ENCODE measurements around the gene SIK3. TPM values are rescaled to one million over a fixed set of nuclear protein-coding genes. Genes with fewer than 3 reads are reported as not detected.
A peak's percentile ranks its signal among the peaks of the same experiment; 100 is the strongest.

Gene SIK3
- polyA plus RNA-seq, 1 experiment: 9.0 TPM

- CTCF ChIA-PET: interaction anchor here (1.1 to 5.8 kb wide), 3 partner anchors 91 to 224 kb away, joined by 3 to 113 read pairs (median 54); partner anchors contain the start of genes APOA5 and SIK3
- TF ChIP-seq CTCF (IDR thresholded peaks at IDR 0.05; ENCODE audit: low read depth, low read length): no peak
Measured at GRCh38 chr11:116882386-116882785, 215.8 kb downstream of the SIK3 start.

GRCh38 chr11:116881143-116881542, 217.1 kb downstream of the SIK3 start:
- no peak for DNase-seq (ENCODE audit: low read depth, low spot score)
- no peak overlapping the region for H3K27ac ChIP-seq (ENCODE audit: low read depth, low read length)
- H3K27me3 ChIP-seq (ENCODE audit: control insufficient read depth, insufficient read depth, low read length): no peaks in the 10 kb centered on the region
- no peak for TF ChIP-seq CTCF (IDR thresholded peaks at IDR 0.05; ENCODE audit: low read depth, low read length)
- no peaks in the 10 kb centered on the region for H3K9me3 ChIP-seq (ENCODE audit: control insufficient read depth, insufficient read depth, low read length)
- POLR2A ChIA-PET: interaction anchor here (1.2 to 1.6 kb wide), 2 partner anchors 28 to 218 kb away, joined by 3 to 6 read pairs; no protein-coding TSS in a partner anchor
- CTCF ChIA-PET: interaction anchor here (1.1 to 5.8 kb wide), 8 partner anchors 29 to 350 kb away, joined by 3 to 113 read pairs (median 6); partner anchors contain the start of genes APOA5 and SIK3
- no peak overlapping the region for H3K4me3 ChIP-seq (ENCODE audit: low read depth, low read length)

More at GRCh38 chr11:116882386-116882785, 215.8 kb downstream of the SIK3 start:
- no peak overlapping the region for H3K27ac ChIP-seq (ENCODE audit: low read depth, low read length)
- H3K4me3 ChIP-seq (ENCODE audit: low read depth, low read length): no peak overlapping the region
- no peaks in the 10 kb centered on the region for H3K27me3 ChIP-seq (ENCODE audit: control insufficient read depth, insufficient read depth, low read length)
- no peaks in the 10 kb centered on the region for H3K9me3 ChIP-seq (ENCODE audit: control insufficient read depth, insufficient read depth, low read length)
- POLR2A ChIA-PET: interaction anchor here (1.0 to 1.2 kb wide), 2 partner anchors 27 to 102 kb away, joined by 3 read pairs; no protein-coding TSS in a partner anchor
- peak; percentile 61 for DNase-seq (ENCODE audit: low read depth, low spot score)

GRCh38 chr11:116879800-116880625, 218.2 kb downstream of the SIK3 start:
- H3K27me3 ChIP-seq (ENCODE audit: control insufficient read depth, insufficient read depth, low read length): no peaks in the 10 kb centered on the region
- no peak overlapping the region for H3K4me3 ChIP-seq (ENCODE audit: low read depth, low read length)
- CTCF ChIA-PET: interaction anchor here (0.6 to 5.8 kb wide), 31 partner anchors 9 to 351 kb away, joined by 3 to 113 read pairs (median 4); partner anchors contain the start of genes APOA5 and SIK3
- no peaks in the 10 kb centered on the region for H3K9me3 ChIP-seq (ENCODE audit: control insufficient read depth, insufficient read depth, low read length)
- POLR2A ChIA-PET: interaction anchor here (0.6 to 1.6 kb wide), 4 partner anchors 219 to 296 kb away, joined by 4 to 7 read pairs (median 6); no protein-coding TSS in a partner anchor
- peak; percentile 59 for DNase-seq (ENCODE audit: low read depth, low spot score)
- TF ChIP-seq CTCF (IDR thresholded peaks at IDR 0.05; ENCODE audit: low read depth, low read length): peak; percentile 89
- H3K27ac ChIP-seq (ENCODE audit: low read depth, low read length): no peak overlapping the region

GRCh38 chr11:116876656-116877055, 221.6 kb downstream of the SIK3 start:
- Histone ChIP-seq H3K9me3 (ENCODE audit: control insufficient read depth, insufficient read depth, low read length) (no peaks in the 10 kb centered on the region), H3K27me3 (ENCODE audit: control insufficient read depth, insufficient read depth, low read length) (no peaks in the 10 kb centered on the region), H3K4me3 (ENCODE audit: low read depth, low read length) (no peak overlapping the region), H3K27ac (ENCODE audit: low read depth, low read length) (no peak overlapping the region)
- POLR2A ChIA-PET: no interaction called here
- DNase-seq (ENCODE audit: low read depth, low spot score): no peak
- no peak for TF ChIP-seq CTCF (IDR thresholded peaks at IDR 0.05; ENCODE audit: low read depth, low read length)
- CTCF ChIA-PET: interaction anchor here (1.1 to 1.5 kb wide), 2 partner anchors 85 to 229 kb away, joined by 3 to 9 read pairs; partner anchors contain the start of gene APOA5

DNA sequence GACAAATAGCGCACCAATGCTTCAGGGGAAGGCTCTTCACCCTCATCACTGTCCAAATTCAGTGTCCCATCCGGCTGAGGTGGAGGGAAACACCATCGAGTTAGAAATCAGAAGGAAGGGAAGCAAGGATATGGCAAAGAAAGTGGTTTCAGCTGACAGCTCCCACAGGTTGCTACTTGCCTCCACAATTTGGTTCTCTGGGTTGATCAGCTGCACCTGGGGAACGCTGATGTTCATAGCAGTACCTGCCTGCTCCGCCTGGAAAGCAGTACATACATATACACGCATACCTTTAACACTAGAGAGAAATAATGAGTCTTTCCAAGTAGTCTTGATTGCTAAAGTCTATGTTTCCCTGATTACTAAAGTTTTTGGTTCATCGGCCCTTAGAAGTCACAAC, 223.0 kb downstream of the SIK3 start:
- Histone ChIP-seq H3K27me3 (ENCODE audit: control insufficient read depth, insufficient read depth, low read length) (no peaks in the 10 kb centered on the region), H3K4me3 (ENCODE audit: low read depth, low read length) (no peak overlapping the region), H3K27ac (ENCODE audit: low read depth, low read length) (no peak overlapping the region), H3K9me3 (ENCODE audit: control insufficient read depth, insufficient read depth, low read length) (no peaks in the 10 kb centered on the region)
- ChIA-PET CTCF (no interaction called here), POLR2A (no interaction called here)
- no peak for DNase-seq (ENCODE audit: low read depth, low spot score)
- no peak for TF ChIP-seq CTCF (IDR thresholded peaks at IDR 0.05; ENCODE audit: low read depth, low read length)
